HCT116 (cell line): ENCODE data around the gene PIEZO2. TPM values are rescaled to one million over a fixed set of nuclear protein-coding genes. Genes with fewer than 3 reads are reported as not detected.

ENCODE experiments used
- ATAC-seq: fragments of 200-7000 bp; cut with Tn5 transposase; 2 replicates; pipeline ENCODE4 v1.9.1; 2020; ENCODE audit warnings: mild to moderate bottlenecking, moderate library complexity
- BruUV-seq: library from RNA; stranded (reverse); fragments of 400-500 nt; replicated peaks from 2 replicates; lab custom pipeline; 2021; lab: Mats Ljungman, UMichigan
- CTCF ChIA-PET: fragments of 300-600 bp; sonication (Branson Sonifier 250); formaldehyde crosslinking; loops from one replicate; lab custom pipeline; 2021; ENCODE audit warnings: antibody characterized with exemption; lab: Charles Lee
- POLR2A ChIA-PET: fragments of 300-600, 350-600 bp; sonication (Branson Sonifier 250); formaldehyde crosslinking; loops from one replicate; lab custom pipeline; 2021; ENCODE audit warnings: antibody characterized with exemption; lab: Charles Lee
- RAD21 ChIA-PET, 2 experiments: fragments of 300-600 bp; sonication (Branson Sonifier 250); formaldehyde crosslinking; loops; one replicate each; lab custom pipeline; 2023; ENCODE audit warnings: low total read pairs in 2 of 2; ENCODE audit not compliant: uncharacterized antibody in 2 of 2, unreplicated experiment in 2 of 2, low non-redundant PET in 1 of 2; lab: Charles Lee
- DNase-seq: peaks from one replicate; pipeline ENCODE4 v3.0.0-alpha.2; 2010; ENCODE audit warnings: low read depth, low spot score
- H2AFZ ChIP-seq: fragments of 200-600 bp; shearing (Covaris generic), sonication (generic); 2 replicates; pipeline ENCODE4 v1.6.1; 2017; ENCODE audit warnings: low read depth, mixed run types, mixed read lengths, antibody characterized with exemption, low read length; ENCODE audit not compliant: poor library complexity, severe bottlenecking
- H3K27ac ChIP-seq: 2 replicates; pipeline ENCODE4 v1.5.1; 2012; ENCODE audit warnings: low read depth, low read length
- H3K27me3 ChIP-seq: fragments of 200-600 bp; sonication (generic); 2 replicates; pipeline ENCODE4 v1.6.1; 2016; ENCODE audit warnings: mixed run types, low read length, mixed read lengths; ENCODE audit not compliant: insufficient read depth
- H3K36me3 ChIP-seq, 2 experiments: fragments of 200-500 bp in 1 of 2; fragments of 200-600 bp in 1 of 2; sonication (Bioruptor generic) in 1 of 2; sonication (generic) in 1 of 2; 2 replicates each; pipeline versions ENCODE4 v1.5.1 to v1.6.1; 2014 to 2016; ENCODE audit warnings: low read length in 2 of 2, inconsistent platforms in 1 of 2, mixed read lengths in 1 of 2, mixed run types in 1 of 2; ENCODE audit not compliant: insufficient read depth in 2 of 2, control insufficient read depth in 1 of 2
- H3K4me1 ChIP-seq, 2 experiments: fragments of 200-600 bp in 1 of 2; sonication (generic) in 1 of 2; 2 replicates each; pipeline versions ENCODE4 v1.5.1 to v1.6.1; 2012 to 2017; ENCODE audit warnings: low read length in 2 of 2, inconsistent platforms in 1 of 2, mild to moderate bottlenecking in 1 of 2, mixed read lengths in 1 of 2, mixed run types in 1 of 2, moderate library complexity in 1 of 2; ENCODE audit not compliant: insufficient read depth in 2 of 2, control insufficient read depth in 1 of 2
- H3K4me2 ChIP-seq: fragments of 200-600 bp; sonication (generic); 2 replicates; pipeline ENCODE4 v1.6.1; 2017; ENCODE audit warnings: mixed run types, low read length, mixed read lengths
- H3K4me3 ChIP-seq, 2 experiments: fragments of 200-600 bp in 1 of 2; sonication (generic) in 1 of 2; replicated peaks in 1 of 2; 2 replicates each; pipeline ENCODE4 v1.5.1; 2011 to 2016; ENCODE audit warnings: low read length in 2 of 2, control low read depth in 1 of 2, low read depth in 1 of 2, mild to moderate bottlenecking in 1 of 2, mixed read lengths in 1 of 2, mixed run types in 1 of 2
- H3K79me2 ChIP-seq: fragments of 200-600 bp; sonication (generic); 2 replicates; pipeline ENCODE4 v1.6.1; 2017; ENCODE audit warnings: mild to moderate bottlenecking, mixed run types, low read length, moderate library complexity, mixed read lengths; ENCODE audit not compliant: insufficient read depth
- H3K9ac ChIP-seq: fragments of 200-600 bp; sonication (generic); 2 replicates; pipeline ENCODE4 v1.6.1; 2016; ENCODE audit warnings: low read length, mixed read lengths
- H3K9me2 ChIP-seq: fragments of 200-600 bp; sonication (generic), shearing (Covaris generic); 2 replicates; pipeline ENCODE4 v1.6.1; 2017; ENCODE audit warnings: mixed run types, mild to moderate bottlenecking, moderate library complexity; ENCODE audit not compliant: insufficient read depth
- H3K9me3 ChIP-seq, 2 experiments: fragments of 200-500 bp in 1 of 2; fragments of 200-600 bp in 1 of 2; sonication (Bioruptor generic) in 1 of 2; sonication (generic) in 1 of 2; 2 replicates each; pipeline ENCODE4 v1.6.1; 2014 to 2017; ENCODE audit warnings: low read length in 2 of 2, mixed read lengths in 2 of 2, inconsistent platforms in 1 of 2, low read depth in 1 of 2, mild to moderate bottlenecking in 1 of 2, mixed run types in 1 of 2, moderate library complexity in 1 of 2; ENCODE audit not compliant: control insufficient read depth in 1 of 2, insufficient read depth in 1 of 2
- H4K20me1 ChIP-seq: fragments of 200-600 bp; sonication (generic), shearing (Covaris generic); 2 replicates; pipeline ENCODE4 v1.6.1; 2017; ENCODE audit warnings: mixed run types, mild to moderate bottlenecking, moderate library complexity; ENCODE audit not compliant: insufficient read depth
- CTCF ChIP-seq, 3 experiments: fragments of 200-600 bp in 1 of 3; sonication (generic) in 1 of 3; IDR thresholded peaks in 2 of 3; conservative IDR thresholded peaks in 1 of 3; 2 replicates each; pipeline ENCODE4 v1.5.1; 2012 to 2017; ENCODE audit warnings: low read depth in 2 of 3, low read length in 2 of 3, antibody characterized with exemption in 1 of 3, borderline replicate concordance in 1 of 3, control low read depth in 1 of 3, mild to moderate bottlenecking in 1 of 3, mixed read lengths in 1 of 3, mixed run types in 1 of 3, moderate library complexity in 1 of 3; ENCODE audit not compliant: insufficient read depth in 1 of 3
- EZH2phosphoT487 ChIP-seq: fragments of 200-600 bp; IDR thresholded peaks from 2 replicates; pipeline ENCODE4 v1.6.1; 2018; ENCODE audit warnings: antibody characterized with exemption, borderline replicate concordance
- MAX ChIP-seq: IDR thresholded peaks from 2 replicates; pipeline ENCODE4 v1.6.1; 2012
- intact Hi-C: fragments of 100-400 bp; cut with micrococcal nuclease; formaldehyde crosslinking; loops from 2 replicates; pipeline ENCODE4 v1.10.0; 2022
- total RNA-seq: library from RNA; stranded (reverse); gene quantifications from one replicate; pipeline ENCODE4 v1.2.1, GENCODE V29; 2021; ENCODE audit not compliant: unreplicated experiment
- TF ChIP-seq, protein P1 (sequence below): IDR thresholded peaks from 2 replicates; pipeline ENCODE4 v1.6.1; 2012; ENCODE audit warnings: low read depth

Gene PIEZO2
- total RNA-seq, 1 experiment from 2014 or later: 0.34 TPM

DNA sequence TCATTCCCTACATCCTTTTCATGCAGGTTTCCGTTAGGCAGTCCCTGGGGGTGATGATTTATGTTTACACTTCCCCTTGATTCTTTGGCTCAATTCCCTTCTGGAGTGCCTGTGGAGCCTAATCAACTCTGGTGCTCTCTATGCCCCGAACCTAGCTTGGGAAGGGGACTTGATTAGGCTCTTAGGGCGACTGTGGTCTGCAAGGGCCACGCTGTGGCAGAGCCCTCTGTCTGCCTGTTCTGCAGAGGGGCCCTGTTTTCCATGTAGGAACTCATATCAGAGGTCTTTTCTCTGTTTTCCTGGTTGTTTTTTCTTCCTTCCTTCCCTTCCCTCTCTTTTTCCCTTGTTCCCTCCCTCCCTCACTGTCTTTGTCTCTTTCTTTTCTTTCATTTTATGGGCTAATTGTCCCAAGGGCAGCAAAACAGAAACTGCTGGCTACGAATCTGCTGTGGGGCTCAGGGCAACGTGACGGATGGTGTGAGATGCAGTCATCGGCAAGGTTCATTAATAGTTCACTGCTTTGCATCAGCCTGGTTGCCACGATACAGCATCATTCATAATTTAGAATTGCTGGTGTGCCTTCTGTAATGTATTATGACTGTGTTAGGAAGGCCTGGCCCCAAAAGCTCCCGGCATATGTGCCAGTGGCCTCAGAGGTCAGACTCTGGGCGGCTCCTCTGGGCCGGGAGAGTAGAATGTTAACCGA lies 489.0 kb downstream of the PIEZO2 start (continued):
- no peak for TF ChIP-seq CTCF (IDR thresholded peaks at IDR 0.05 in 2 of 3, conservative IDR thresholded peaks at IDR 0.05 in 1 of 3; ENCODE audit: borderline replicate concordance in 1 of 3, insufficient read depth in 1 of 3, low read depth in 2 of 3, low read length in 2 of 3)
- TF ChIP-seq MAX: no peak

- BruUV-seq: no TSS peak
- ATAC-seq (no peak), DNase-seq (no peak)
- Histone ChIP-seq H3K4me3 (no peak overlapping the region), H3K4me2 (no peak overlapping the region), H3K4me1 (peaks cover 3 to 4% of the 10 kb centered on the region in 2 experiments; a peak in 2 of 4 replicates), H2AFZ (no peak overlapping the region), H3K9me3 (no peaks in the 10 kb centered on the region), H3K27me3 (peaks cover 11% of the 10 kb centered on the region), H4K20me1 (no peaks in the 10 kb centered on the region), H3K9me2 (no peaks in the 10 kb centered on the region), H3K36me3 (no peaks in the 10 kb centered on the region), H3K79me2 (no peaks in the 10 kb centered on the region), H3K27ac (no peak overlapping the region), H3K9ac (no peak overlapping the region)
- RAD21 ChIA-PET: no interaction called here
- POLR2A ChIA-PET: no interaction called here
- intact Hi-C loops: no loop called here
- CTCF ChIA-PET: no interaction called here
- no peak for TF ChIP-seq EZH2phosphoT487
- TF ChIP-seq, protein P1, sequence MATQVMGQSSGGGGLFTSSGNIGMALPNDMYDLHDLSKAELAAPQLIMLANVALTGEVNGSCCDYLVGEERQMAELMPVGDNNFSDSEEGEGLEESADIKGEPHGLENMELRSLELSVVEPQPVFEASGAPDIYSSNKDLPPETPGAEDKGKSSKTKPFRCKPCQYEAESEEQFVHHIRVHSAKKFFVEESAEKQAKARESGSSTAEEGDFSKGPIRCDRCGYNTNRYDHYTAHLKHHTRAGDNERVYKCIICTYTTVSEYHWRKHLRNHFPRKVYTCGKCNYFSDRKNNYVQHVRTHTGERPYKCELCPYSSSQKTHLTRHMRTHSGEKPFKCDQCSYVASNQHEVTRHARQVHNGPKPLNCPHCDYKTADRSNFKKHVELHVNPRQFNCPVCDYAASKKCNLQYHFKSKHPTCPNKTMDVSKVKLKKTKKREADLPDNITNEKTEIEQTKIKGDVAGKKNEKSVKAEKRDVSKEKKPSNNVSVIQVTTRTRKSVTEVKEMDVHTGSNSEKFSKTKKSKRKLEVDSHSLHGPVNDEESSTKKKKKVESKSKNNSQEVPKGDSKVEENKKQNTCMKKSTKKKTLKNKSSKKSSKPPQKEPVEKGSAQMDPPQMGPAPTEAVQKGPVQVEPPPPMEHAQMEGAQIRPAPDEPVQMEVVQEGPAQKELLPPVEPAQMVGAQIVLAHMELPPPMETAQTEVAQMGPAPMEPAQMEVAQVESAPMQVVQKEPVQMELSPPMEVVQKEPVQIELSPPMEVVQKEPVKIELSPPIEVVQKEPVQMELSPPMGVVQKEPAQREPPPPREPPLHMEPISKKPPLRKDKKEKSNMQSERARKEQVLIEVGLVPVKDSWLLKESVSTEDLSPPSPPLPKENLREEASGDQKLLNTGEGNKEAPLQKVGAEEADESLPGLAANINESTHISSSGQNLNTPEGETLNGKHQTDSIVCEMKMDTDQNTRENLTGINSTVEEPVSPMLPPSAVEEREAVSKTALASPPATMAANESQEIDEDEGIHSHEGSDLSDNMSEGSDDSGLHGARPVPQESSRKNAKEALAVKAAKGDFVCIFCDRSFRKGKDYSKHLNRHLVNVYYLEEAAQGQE: no peak
These were observed 489.8 kb downstream of the PIEZO2 start for GRCh38 chr18:10659594-10659993.
